GM21528 (cell line): ENCODE data around the gene HDAC4.

Experiments used
- ATAC-seq: cut with Tn5 transposase; IDR thresholded peaks from one replicate; pipeline ENCODE4 v1.9.1; 2021; ENCODE audit warnings: mild to moderate bottlenecking, moderate library complexity; ENCODE audit not compliant: unreplicated experiment, low FRiP score

The HDAC4 gene

DNA sequence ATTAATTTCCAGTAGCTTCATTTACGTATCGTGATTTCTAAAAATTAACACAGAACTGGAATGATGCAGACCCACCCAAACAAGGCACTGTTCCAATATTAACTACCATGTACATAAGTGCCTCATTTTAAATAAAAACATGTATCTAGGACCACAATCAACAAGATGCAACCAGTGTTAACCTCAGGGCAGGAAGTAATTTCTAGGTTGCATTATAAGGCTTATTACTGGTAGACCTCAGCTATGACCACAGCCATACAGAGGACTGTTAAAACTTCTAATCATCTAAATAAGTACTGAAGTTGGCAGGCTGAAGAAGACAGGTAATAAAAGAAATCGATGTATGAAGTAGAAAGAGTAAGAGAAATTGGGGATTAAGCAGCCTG is 262.9 kb downstream of the HDAC4 start:
- ATAC-seq: no peak

- no peak for ATAC-seq
Observed at GRCh38 chr2:239137165-239137897, 263.5 kb downstream of the HDAC4 start.

GRCh38 chr2:239136762-239137161 is 264.1 kb downstream of the HDAC4 start:
- no peak for ATAC-seq

GRCh38 chr2:239136203-239136602 is 264.6 kb downstream of the HDAC4 start:
- no peak for ATAC-seq

DNA sequence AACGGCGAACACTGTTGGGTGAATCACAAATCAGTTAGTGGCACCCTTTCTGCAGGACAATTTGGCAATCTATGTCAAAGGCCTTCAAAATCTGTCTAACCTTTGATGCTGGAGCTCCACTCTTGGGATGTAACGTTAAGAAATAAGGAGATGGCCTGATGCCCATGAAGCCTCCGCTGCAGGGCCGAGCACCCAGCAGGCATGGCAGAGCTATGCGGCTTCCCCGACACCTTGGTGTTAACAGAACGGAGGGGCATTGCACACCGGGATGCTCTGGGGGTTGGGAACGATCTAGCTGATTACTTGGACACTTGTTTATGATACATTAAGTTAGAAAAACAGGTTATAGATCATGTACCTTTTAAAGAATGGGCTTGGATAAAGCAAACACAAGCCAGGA is 265.3 kb downstream of the HDAC4 start:
- no peak for ATAC-seq

GRCh38 chr2:239133945-239134570 is 266.8 kb downstream of the HDAC4 start:
- no peak for ATAC-seq

- ATAC-seq: no peak
Observed at GRCh38 chr2:239132786-239133185, 268.0 kb downstream of the HDAC4 start.

GRCh38 chr2:239132156-239132709 is 268.6 kb downstream of the HDAC4 start:
- ATAC-seq: no peak

GRCh38 chr2:239131521-239131920 is 269.3 kb downstream of the HDAC4 start:
- no peak for ATAC-seq

DNA sequence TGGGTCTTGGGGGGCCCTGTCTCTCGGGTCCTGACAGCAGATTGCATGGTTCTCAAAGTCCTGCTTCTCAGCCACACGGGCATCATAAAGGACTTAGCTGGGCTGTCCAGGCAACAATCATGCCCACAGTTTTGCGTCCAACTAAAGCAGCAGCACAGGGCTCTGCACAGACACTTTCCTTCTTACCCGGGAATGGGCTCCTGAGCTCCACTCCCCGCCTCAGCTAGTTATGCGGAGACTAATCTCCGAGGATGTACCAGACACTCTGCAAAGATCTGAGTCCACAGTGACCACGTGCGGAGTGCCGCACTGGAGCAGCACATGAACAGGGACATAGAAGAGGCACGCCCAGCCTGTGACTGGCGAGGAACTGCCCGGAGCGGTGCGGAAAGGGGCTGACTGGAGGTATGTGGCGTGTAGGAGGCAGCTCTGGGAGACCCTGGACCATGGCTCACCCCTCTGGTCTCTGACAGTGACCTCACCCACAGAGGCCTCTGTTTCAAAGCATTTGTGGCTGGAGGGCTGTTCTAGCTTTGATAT is 270.0 kb downstream of the HDAC4 start:
- no peak for ATAC-seq

GRCh38 chr2:239130041-239130440 is 270.8 kb downstream of the HDAC4 start:
- no peak for ATAC-seq

DNA sequence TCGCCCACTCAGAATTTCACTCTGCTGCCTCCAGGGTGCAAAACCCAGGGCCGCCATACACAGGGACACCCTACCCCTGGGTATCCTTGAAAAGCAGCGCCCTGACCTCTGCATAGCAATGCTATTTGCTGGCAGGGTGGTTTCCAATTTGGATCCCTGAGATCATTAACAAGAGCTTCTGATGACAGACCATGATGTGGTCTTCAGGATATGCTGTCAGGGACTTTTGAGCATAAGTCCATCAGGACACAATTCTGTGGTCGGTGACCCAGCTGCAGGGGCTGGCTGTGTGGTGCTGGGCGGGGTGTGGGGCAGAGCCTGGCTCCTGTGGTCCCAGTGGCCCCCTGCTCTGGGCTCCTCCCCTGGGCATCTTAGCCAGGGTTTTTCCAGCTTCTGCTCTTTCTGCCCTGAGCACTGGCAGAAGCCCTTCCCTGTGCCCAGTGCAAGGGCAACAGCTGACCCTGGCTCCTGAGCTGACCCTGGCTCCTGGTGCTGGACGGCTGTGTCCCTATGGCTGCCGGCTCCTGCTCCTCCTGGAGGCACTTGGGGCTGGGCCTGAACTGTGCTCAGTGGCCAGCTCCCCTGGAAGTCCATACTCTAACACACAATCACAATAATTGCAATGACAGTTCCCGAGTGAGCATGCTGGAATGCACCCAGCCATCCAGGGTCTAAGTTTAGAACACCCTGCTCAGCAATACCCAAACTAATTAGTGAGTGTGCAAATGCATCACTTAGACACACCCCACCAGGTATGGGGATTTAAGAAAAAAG is 271.5 kb downstream of the HDAC4 start:
- ATAC-seq: no peak

DNA sequence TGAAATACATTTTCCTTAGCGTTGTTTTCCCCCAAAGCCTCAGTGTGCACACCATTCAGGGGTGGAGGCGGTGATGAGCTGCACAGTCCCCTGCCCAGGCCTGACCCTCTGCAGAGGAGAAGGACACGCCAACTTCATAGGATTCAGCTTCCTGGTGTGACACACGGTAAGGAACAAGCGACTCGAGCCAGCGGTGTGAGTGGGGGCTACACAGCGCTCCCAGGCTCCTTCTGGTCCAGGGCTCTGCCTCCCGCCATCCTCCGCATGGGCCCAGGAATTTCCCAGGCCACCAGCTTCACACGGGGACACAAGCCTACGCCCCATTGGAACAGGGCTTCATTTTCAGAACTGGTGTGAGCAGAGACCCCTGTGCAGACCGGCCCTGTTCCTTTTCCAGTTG is 272.1 kb downstream of the HDAC4 start:
- no peak for ATAC-seq

- ATAC-seq: no peak
Observed at GRCh38 chr2:239127513-239127912, 273.3 kb downstream of the HDAC4 start.

DNA sequence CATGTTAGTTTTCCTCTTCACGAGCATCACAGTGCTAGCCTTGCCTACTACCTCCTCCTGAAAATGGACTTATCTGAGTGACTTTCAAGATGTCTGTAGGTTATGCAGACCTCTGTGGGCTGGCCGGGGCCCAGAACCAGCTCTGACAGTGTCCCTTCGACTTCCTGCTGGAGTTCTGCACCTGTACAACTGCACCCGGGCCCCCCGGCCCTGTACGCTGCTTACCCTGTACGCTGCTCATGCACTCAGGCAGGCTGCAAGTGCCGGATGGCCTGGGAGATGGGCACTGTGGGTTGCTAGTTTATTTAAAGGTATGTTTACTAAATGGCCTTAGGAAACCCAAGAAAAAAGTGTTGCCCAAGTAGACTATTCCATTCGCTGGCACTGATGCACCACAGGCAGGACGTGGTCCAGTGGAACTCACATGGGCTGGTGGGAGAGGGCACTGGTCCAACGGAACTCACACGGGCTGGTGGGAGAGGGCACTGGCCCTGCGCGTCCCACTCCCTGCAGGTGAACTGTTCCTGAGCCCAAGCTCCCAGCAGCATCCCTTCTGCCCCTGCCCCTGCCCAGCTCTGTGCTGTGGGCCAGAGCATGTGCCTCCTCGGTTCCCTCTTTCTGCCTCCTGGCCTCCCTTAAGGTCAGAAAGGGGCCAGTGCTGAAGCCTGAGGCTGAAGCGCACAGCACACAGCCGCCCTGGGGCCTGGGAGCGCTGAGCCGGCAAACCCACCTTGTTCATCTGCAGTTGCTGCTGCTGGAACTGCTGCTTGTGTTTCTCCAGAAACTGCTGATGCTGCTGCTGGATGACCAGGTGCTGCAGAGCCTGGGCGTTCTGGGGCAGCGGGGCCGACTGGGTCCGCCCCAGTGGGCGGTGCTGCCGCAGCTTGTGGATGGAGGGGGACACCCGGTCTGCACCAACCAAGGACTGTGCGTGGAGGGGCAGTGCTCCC is 274.8 kb downstream of the HDAC4 start:
- ATAC-seq: no peak

- no peak for ATAC-seq
Observed at GRCh38 chr2:239124152-239124899, 276.5 kb downstream of the HDAC4 start.

- no peak for ATAC-seq
Observed at GRCh38 chr2:239122421-239123110, 278.3 kb downstream of the HDAC4 start.

DNA sequence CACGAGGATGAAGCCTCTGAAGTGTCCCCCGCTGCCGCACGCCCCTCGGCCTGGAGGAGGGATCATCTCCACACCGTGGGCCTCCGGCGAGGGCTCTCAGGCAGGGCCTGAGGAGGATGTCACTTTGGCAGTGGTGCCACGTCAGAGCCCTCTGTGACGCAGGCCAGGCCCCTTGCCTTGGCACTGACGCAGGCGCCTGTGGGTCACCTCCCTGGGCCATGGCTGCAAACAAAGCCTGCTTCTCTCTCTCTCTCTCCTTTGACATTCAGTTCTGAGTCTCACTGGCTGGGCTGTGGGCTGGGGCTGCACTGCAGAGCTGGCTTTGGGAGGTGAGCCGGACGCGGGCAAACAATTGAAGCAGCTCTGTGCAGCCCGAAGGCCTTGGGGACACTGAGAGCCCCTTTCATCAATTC is 279.2 kb downstream of the HDAC4 start:
- no peak for ATAC-seq

GRCh38 chr2:239120664-239121063 is 280.2 kb downstream of the HDAC4 start:
- ATAC-seq: no peak
